Thoracic aorta (tissue), 2 donors: ENCODE measurements around the gene AOC3. TPM values are rescaled to one million over a fixed set of nuclear protein-coding genes. Genes with fewer than 3 reads are reported as not detected.

Source experiments
- ATAC-seq: fragments of 150-250 bp; one replicate; pipeline ENCODE4 v1.8.0; 2017; ENCODE audit warnings: low read depth; ENCODE audit not compliant: insufficient number of reproducible peaks, low FRiP score
- DNase-seq: peaks from one replicate; pipeline ENCODE4 v3.0.0-alpha.2; 2020; ENCODE audit warnings: low spot score
- H3K27ac ChIP-seq, 2 donors: fragments of 200-600 bp; sonication (generic); 1 replicate in 1 of 2; 2 replicates in 1 of 2; pipeline ENCODE4 v1.5.1; 2016; ENCODE audit warnings: mild to moderate bottlenecking in 2 of 2, moderate library complexity in 2 of 2
- H3K27me3 ChIP-seq: fragments of 200-600 bp; sonication (generic); replicated peaks from 2 replicates; pipeline ENCODE4 v1.6.0; 2016; ENCODE audit warnings: mild to moderate bottlenecking; ENCODE audit not compliant: insufficient read depth
- H3K36me3 ChIP-seq: fragments of 200-600 bp; sonication (generic); one replicate; pipeline ENCODE4 v1.5.1; 2016
- H3K4me1 ChIP-seq, 2 donors: fragments of 200-600 bp; sonication (generic); 1 replicate in 1 of 2; 2 replicates in 1 of 2; pipeline versions ENCODE4 v1.5.1 to v1.6.0; 2016; ENCODE audit warnings: low read depth in 2 of 2, mild to moderate bottlenecking in 1 of 2; ENCODE audit not compliant: control insufficient read depth in 1 of 2
- H3K4me3 ChIP-seq: fragments of 200-600 bp; sonication (generic); 2 replicates; pipeline ENCODE4 v1.5.1; 2016; ENCODE audit warnings: mild to moderate bottlenecking
- H3K9me3 ChIP-seq: fragments of 200-600 bp; sonication (generic); 2 replicates; pipeline ENCODE4 v1.5.1; 2016
- CTCF ChIP-seq: fragments of 200-600 bp; sonication (generic); IDR thresholded peaks from one replicate; pipeline ENCODE4 v1.5.1; 2019; ENCODE audit warnings: antibody characterized with exemption
- total RNA-seq, 2 donors: library from RNA; depleted of rRNA; stranded (reverse); fragments of >200 nt; gene quantifications; one replicate each; pipeline versions ENCODE4 v1.1.0 to v1.2.3, GENCODE V29; 2016

The AOC3 gene
- total RNA-seq, 2 donors from 2014 or later: 117 to 146 TPM

- H3K4me1 ChIP-seq: no peaks in the 10 kb centered on the region
- no peaks in the 10 kb centered on the region for H3K9me3 ChIP-seq
- H3K27me3 ChIP-seq: no peaks in the 10 kb centered on the region
- H3K27ac ChIP-seq: no peak overlapping the region
- H3K36me3 ChIP-seq: peaks cover 59% of the 10 kb centered on the region
- ATAC-seq (no peak), DNase-seq (no peak)
- TF ChIP-seq CTCF: no peak
- H3K4me3 ChIP-seq: no peak overlapping the region
Measured at GRCh38 chr17:42814633-42815399, 36.2 kb upstream of the AOC3 start.

- no peak for DNase-seq
- H3K4me1 ChIP-seq: peaks cover 6% of the 10 kb centered on the region in 2 donors
- peaks cover 64% of the 10 kb centered on the region for H3K36me3 ChIP-seq
- no peak overlapping the region for H3K4me3 ChIP-seq
- no peaks in the 10 kb centered on the region for H3K9me3 ChIP-seq
- no peaks in the 10 kb centered on the region for H3K27me3 ChIP-seq
- no peak overlapping the region for H3K27ac ChIP-seq
- no peak for ATAC-seq
- no peak for TF ChIP-seq CTCF
Measured at GRCh38 chr17:42817866-42818265, 33.1 kb upstream of the AOC3 start.

- no peak overlapping the region for H3K4me3 ChIP-seq
- H3K27me3 ChIP-seq: no peaks in the 10 kb centered on the region
- H3K9me3 ChIP-seq: no peaks in the 10 kb centered on the region
- TF ChIP-seq CTCF: no peak
- peaks cover 64% of the 10 kb centered on the region for H3K36me3 ChIP-seq
- no peak overlapping the region for H3K27ac ChIP-seq
- ATAC-seq: no peak
- H3K4me1 ChIP-seq: peaks cover 11% of the 10 kb centered on the region in 2 donors
- no peak for DNase-seq
Measured at GRCh38 chr17:42818379-42818778, 32.6 kb upstream of the AOC3 start.

- Histone ChIP-seq H3K36me3 (peaks cover 49% of the 10 kb centered on the region), H3K9me3 (no peaks in the 10 kb centered on the region), H3K27me3 (no peaks in the 10 kb centered on the region), H3K4me3 (no peak overlapping the region), H3K4me1 (peaks cover 14 to 18% of the 10 kb centered on the region in 2 donors), H3K27ac (no peak overlapping the region)
- peak; percentile 41 for TF ChIP-seq CTCF
- ATAC-seq: no peak
- DNase-seq: no peak
Measured at GRCh38 chr17:42819939-42820535, 31.0 kb upstream of the AOC3 start.

GRCh38 chr17:42821176-42821575 is 29.8 kb upstream of the AOC3 start:
- Histone ChIP-seq H3K27me3 (no peaks in the 10 kb centered on the region), H3K9me3 (no peaks in the 10 kb centered on the region), H3K4me1 (peaks cover 14 to 18% of the 10 kb centered on the region in 2 donors), H3K4me3 (no peak overlapping the region), H3K27ac (no peak overlapping the region), H3K36me3 (peaks cover 41% of the 10 kb centered on the region)
- ATAC-seq (no peak), DNase-seq (no peak)
- no peak for TF ChIP-seq CTCF
